Astrocyte of the cerebellum (primary cell): ENCODE measurements around the gene WDR5.

Experiments used
- DNase-seq: peaks from one replicate; pipeline ENCODE4 v3.0.0-alpha.2; 2011; ENCODE audit warnings: low read depth
- H3K4me3 ChIP-seq: 2 replicates; pipeline ENCODE4 v1.5.1; 2011; ENCODE audit warnings: mild to moderate bottlenecking, low read depth, low read length, moderate library complexity
- CTCF ChIP-seq: IDR thresholded peaks from 2 replicates; pipeline ENCODE4 v1.5.1; 2012; ENCODE audit warnings: low read length, low read depth, moderate library complexity, mild to moderate bottlenecking; ENCODE audit errors: missing control alignments
- in situ Hi-C: cut with HindIII; loops from 2 replicates; pipeline ENCODE4 v1.10.0; 2017; ENCODE audit warnings: low sequenced_read_pairs

Gene WDR5

DNA sequence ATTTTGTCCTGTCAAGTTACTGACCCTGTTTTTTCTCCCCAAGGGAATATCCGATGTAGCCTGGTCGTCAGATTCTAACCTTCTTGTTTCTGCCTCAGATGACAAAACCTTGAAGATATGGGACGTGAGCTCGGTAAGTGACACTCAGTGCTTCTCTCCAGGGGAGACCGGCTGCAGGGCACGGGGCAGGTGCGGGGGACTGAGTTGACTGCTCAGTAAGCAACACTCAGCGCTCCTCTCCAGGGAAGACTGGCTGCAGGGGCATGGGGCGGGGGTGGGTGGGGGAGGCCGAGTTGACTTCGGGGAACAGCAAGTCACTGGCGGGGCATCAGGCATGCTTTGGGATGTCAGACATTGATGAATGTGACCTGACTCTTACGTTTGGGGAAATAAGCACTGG is 6.0 kb downstream of the WDR5 start:
- in situ Hi-C loops, result no loop called here
- DNase-seq, result no peak
- TF ChIP-seq CTCF, result no peak
- no peak overlapping the region for H3K4me3 ChIP-seq

DNA sequence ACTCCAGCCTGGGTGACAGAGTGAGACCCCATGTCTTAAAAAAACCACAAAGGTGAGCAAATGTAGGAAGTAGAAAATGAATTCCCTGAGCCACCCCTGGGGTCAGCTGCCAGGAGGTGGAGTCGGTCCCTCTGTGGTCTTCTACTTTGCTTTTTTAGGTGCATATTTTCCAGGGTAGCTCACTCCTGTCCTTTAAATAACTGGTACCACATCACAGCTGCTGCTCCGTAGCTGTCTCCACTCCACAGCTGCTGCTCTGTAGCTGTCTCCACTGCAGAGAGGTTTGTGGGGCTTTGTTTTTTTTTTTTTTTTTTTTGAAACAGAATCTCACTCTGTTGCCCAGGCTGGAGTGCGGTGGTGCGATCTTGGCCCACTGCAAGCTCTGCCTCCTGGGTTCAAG is 8.9 kb downstream of the WDR5 start:
- in situ Hi-C loops, result no loop called here
- TF ChIP-seq CTCF, result no peak
- H3K4me3 ChIP-seq, result no peak overlapping the region
- no peak for DNase-seq

GRCh38 chr9:134145262-134145661 is 9.4 kb downstream of the WDR5 start:
- H3K4me3 ChIP-seq, result no peak overlapping the region
- no peak for TF ChIP-seq CTCF
- in situ Hi-C loops, result no loop called here
- DNase-seq, result no peak

GRCh38 chr9:134146774-134147493 is 11.1 kb downstream of the WDR5 start:
- no peak for DNase-seq
- H3K4me3 ChIP-seq, result no peak overlapping the region
- in situ Hi-C loops, result no loop called here
- TF ChIP-seq CTCF, result no peak

DNA sequence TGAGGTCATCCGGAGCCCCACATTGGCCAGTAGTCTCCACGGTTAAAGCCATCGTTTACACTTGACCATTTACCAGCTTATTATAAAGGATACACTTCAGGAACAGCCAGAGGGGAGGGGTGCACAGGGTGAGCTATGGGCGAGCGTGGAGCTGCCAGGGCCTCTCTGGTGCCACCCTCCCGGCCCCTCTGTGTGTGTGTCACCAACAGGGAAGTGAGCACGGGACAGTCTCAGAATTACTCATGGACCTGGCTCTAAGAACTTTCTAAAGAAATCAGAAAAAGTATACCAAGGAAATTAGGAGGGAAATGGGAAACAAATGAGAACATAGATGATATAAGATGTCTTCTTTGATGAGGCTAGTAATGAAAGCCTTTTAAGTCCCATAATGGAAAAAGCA is 13.5 kb downstream of the WDR5 start:
- in situ Hi-C loops, result no loop called here
- no peak overlapping the region for H3K4me3 ChIP-seq
- TF ChIP-seq CTCF, result no peak
- no peak for DNase-seq

DNA sequence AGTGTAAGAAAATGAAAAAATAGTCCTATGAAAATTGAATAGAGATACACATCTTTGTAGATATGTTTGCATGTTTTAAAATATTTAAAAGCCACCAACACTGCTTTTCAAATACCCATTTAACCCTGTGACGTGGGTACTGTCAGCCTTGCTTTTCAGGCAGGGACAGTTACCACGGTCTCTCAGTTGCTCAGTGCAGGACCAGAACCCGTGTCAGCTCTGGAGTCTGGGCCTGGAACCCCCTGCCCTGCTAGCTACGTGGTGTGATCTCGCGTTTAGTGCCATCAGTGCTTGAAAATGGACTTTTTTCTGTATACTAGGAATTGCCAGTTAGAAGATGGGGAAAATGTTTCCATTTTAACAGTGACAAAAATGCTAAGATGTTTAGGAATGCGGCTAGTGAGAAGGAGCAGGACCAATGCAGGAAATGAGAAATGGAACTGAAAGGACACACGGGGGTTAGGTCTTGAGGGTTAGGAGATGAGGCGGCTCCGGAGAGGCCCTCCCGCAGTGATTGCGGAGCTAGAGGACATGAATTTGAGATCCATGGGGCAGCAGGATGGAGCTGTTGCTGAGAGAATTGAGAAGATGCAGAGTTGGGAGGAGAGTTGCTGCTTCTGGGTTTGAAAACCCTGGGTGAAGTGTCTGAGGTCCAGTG is 14.8 kb downstream of the WDR5 start:
- no peak for DNase-seq
- TF ChIP-seq CTCF, result no peak

More for the DNA sequence above, 14.8 kb downstream of the WDR5 start:
- H3K4me3 ChIP-seq, result no peak overlapping the region
- in situ Hi-C loops, result no loop called here
